Measurements from ENCODE around the gene CFAP58.

CFAP58 gene

DNA sequence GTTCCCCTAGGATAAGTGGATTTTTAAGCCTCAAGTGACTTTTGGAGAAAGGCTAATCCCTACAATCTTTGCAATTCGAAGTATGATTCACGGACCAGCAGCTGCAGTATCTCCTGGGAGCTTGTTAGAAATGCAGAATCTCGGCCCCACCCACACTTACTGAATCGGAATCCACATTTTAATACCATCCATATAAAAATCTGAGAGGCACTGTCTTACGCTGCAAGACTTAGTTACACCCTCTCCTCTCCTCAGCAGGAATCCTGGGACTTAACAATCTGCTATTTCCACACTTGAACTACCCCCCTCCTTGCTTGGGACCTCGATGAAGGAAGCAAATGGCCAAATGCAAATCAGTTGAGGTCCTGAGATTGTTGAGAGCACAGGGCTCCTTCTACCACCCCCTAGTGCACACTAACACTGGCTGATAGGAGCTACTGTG lies 36.3 kb upstream of the CFAP58 start:
- TF ChIP-seq RAD21 (IDR thresholded peaks at IDR 0.05; ENCODE audit: low read depth), result no peak
- TF ChIP-seq, protein P1, sequence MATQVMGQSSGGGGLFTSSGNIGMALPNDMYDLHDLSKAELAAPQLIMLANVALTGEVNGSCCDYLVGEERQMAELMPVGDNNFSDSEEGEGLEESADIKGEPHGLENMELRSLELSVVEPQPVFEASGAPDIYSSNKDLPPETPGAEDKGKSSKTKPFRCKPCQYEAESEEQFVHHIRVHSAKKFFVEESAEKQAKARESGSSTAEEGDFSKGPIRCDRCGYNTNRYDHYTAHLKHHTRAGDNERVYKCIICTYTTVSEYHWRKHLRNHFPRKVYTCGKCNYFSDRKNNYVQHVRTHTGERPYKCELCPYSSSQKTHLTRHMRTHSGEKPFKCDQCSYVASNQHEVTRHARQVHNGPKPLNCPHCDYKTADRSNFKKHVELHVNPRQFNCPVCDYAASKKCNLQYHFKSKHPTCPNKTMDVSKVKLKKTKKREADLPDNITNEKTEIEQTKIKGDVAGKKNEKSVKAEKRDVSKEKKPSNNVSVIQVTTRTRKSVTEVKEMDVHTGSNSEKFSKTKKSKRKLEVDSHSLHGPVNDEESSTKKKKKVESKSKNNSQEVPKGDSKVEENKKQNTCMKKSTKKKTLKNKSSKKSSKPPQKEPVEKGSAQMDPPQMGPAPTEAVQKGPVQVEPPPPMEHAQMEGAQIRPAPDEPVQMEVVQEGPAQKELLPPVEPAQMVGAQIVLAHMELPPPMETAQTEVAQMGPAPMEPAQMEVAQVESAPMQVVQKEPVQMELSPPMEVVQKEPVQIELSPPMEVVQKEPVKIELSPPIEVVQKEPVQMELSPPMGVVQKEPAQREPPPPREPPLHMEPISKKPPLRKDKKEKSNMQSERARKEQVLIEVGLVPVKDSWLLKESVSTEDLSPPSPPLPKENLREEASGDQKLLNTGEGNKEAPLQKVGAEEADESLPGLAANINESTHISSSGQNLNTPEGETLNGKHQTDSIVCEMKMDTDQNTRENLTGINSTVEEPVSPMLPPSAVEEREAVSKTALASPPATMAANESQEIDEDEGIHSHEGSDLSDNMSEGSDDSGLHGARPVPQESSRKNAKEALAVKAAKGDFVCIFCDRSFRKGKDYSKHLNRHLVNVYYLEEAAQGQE (IDR thresholded peaks at IDR 0.05; ENCODE audit: low read depth), result no peak
- no peak for TF ChIP-seq ZBTB7A (IDR thresholded peaks at IDR 0.05; ENCODE audit: low read depth)
- TF ChIP-seq CREB1 (IDR thresholded peaks at IDR 0.05; ENCODE audit: low read depth), result no peak
- TF ChIP-seq NFIC (IDR thresholded peaks at IDR 0.05), result no peak
- no peak for TF ChIP-seq EGR1 (IDR thresholded peaks at IDR 0.05)
- TF ChIP-seq, protein P2, sequence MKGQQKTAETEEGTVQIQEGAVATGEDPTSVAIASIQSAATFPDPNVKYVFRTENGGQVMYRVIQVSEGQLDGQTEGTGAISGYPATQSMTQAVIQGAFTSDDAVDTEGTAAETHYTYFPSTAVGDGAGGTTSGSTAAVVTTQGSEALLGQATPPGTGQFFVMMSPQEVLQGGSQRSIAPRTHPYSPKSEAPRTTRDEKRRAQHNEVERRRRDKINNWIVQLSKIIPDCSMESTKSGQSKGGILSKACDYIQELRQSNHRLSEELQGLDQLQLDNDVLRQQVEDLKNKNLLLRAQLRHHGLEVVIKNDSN (IDR thresholded peaks at IDR 0.05), result no peak
- no peak for TF ChIP-seq FOXM1 (IDR thresholded peaks at IDR 0.05; ENCODE audit: borderline replicate concordance, low read depth)
- TF ChIP-seq TCF12 (IDR thresholded peaks at IDR 0.05; ENCODE audit: low read depth), result no peak
- no peak for TF ChIP-seq TAF1 (IDR thresholded peaks at IDR 0.05; ENCODE audit: low read depth)
- no peak for TF ChIP-seq CEBPB (IDR thresholded peaks at IDR 0.05)
- no peak for TF ChIP-seq YY1 (IDR thresholded peaks at IDR 0.05; ENCODE audit: low read depth)
- no peak for TF ChIP-seq TEAD4 (IDR thresholded peaks at IDR 0.05)
- no peak for TF ChIP-seq EP300 (IDR thresholded peaks at IDR 0.05; ENCODE audit: borderline replicate concordance)
- TF ChIP-seq, protein P3, sequence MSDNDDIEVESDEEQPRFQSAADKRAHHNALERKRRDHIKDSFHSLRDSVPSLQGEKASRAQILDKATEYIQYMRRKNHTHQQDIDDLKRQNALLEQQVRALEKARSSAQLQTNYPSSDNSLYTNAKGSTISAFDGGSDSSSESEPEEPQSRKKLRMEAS (IDR thresholded peaks at IDR 0.05), result no peak

DNA sequence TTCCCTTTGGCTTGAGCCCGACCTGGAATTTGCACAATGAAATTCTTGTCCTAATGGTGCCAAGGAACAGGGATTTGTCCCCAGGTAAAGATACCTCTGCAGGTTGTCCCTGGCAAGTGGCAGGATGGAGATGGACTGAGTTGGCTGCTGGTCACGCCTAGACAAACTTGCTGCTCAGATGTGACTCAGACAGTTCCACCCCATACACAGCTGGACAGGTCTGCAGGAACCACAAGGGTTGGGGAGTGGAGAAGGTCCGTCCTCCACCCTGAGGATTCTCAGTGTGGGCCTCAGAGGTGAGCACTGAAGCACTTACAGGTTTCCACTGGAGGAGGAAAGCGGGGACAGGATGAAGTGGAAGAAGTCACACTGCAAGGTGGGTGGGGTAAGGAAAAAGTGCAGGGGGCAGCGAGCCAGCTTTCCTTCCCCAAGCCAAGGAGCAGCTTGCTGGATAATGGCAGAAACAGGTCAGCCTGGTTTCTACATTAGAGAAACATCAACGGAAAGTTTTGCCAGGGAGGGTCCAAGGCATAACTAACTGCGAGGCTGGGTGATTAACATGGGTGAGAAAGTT lies 35.8 kb upstream of the CFAP58 start:
- TF ChIP-seq EP300 (IDR thresholded peaks at IDR 0.05; ENCODE audit: borderline replicate concordance), result no peak

DNA sequence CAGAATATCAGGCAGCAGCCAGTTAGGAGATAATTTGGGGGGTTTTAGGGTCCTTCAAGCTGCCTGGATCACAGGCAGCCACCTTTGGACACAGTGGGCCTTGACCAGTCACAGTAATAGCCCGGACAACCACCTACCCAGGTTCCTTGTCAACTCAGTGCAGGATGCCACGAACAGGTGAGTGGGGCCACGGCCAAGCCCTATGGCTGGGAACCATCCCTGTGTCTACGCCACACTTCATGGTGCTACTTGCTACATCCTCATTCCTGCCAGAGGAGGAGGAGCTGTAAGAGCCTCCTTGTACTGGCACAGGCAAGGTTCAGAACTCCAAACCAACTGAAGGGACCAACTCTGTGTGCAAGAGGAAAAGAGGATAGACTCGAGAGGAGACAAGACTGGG lies 35.3 kb upstream of the CFAP58 start:
- TF ChIP-seq ZBTB7A (IDR thresholded peaks at IDR 0.05; ENCODE audit: low read depth), result no peak
- TF ChIP-seq, protein P2 (IDR thresholded peaks at IDR 0.05), result no peak
- TF ChIP-seq YY1 (IDR thresholded peaks at IDR 0.05; ENCODE audit: low read depth), result no peak
- no peak for TF ChIP-seq TCF12 (IDR thresholded peaks at IDR 0.05; ENCODE audit: low read depth)
- no peak for TF ChIP-seq CEBPB (IDR thresholded peaks at IDR 0.05)
- no peak for TF ChIP-seq TEAD4 (IDR thresholded peaks at IDR 0.05)
- TF ChIP-seq RAD21 (IDR thresholded peaks at IDR 0.05; ENCODE audit: low read depth), result no peak
- TF ChIP-seq EGR1 (IDR thresholded peaks at IDR 0.05), result no peak
- TF ChIP-seq NFIC (IDR thresholded peaks at IDR 0.05), result no peak
- TF ChIP-seq, protein P3 (IDR thresholded peaks at IDR 0.05), result no peak
- no peak for TF ChIP-seq FOXM1 (IDR thresholded peaks at IDR 0.05; ENCODE audit: borderline replicate concordance, low read depth)
- TF ChIP-seq EP300 (IDR thresholded peaks at IDR 0.05; ENCODE audit: borderline replicate concordance), result no peak
- TF ChIP-seq, protein P1 (IDR thresholded peaks at IDR 0.05; ENCODE audit: low read depth), result no peak
- TF ChIP-seq TAF1 (IDR thresholded peaks at IDR 0.05; ENCODE audit: low read depth), result no peak
- TF ChIP-seq CREB1 (IDR thresholded peaks at IDR 0.05; ENCODE audit: low read depth), result no peak

DNA sequence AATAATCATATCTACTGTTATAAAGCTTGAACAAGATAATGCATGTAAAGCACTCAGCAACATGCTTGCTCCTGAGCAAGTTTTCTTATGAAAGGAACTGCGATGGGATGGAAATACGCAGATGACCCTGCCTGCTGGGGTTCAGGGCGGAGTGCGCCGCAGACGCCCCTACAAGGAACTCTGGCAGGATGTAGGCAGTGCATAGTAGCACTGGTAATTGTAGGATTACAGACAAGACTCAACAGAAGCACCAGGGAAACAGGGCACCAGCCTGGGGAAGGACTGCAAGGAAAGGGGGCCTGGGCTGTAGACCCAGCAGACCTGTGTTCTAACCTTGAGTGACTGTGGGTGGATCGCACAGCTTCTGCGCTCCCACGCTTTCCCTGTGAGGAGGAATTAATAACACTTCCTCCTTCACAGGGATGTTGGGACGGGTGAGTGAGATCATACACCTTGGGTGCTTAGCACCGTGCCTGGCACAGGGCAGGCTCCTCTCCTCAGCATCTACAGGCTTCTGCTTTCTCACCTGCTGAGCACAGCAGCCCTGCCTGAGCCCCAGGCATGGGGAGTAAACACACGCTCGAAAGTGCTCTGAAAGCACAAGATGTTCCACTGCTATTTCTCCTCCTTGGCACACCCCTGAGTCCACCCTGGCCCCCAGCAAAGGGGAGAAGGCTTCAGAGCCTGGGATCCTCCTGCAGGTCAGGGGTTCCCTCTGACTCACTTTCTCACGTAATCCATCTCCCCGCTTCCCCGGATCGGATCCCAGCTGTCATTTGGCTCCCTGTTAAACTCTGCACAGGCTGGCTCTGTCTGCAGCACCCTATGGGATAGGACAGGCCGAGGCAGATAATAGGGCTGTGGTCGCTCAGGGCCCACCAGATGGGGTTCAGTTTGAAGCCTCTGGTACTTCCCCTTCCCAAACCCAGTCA lies 34.6 kb upstream of the CFAP58 start:
- TF ChIP-seq, protein P1 (IDR thresholded peaks at IDR 0.05; ENCODE audit: low read depth), result no peak
- TF ChIP-seq EGR1 (IDR thresholded peaks at IDR 0.05) (no peak), CEBPB (IDR thresholded peaks at IDR 0.05) (no peak), TEAD4 (IDR thresholded peaks at IDR 0.05) (no peak), TCF12 (IDR thresholded peaks at IDR 0.05; ENCODE audit: low read depth) (no peak), TAF1 (IDR thresholded peaks at IDR 0.05; ENCODE audit: low read depth) (no peak), NFIC (IDR thresholded peaks at IDR 0.05) (no peak), CREB1 (IDR thresholded peaks at IDR 0.05; ENCODE audit: low read depth) (no peak), ZBTB7A (IDR thresholded peaks at IDR 0.05; ENCODE audit: low read depth) (no peak), RAD21 (IDR thresholded peaks at IDR 0.05; ENCODE audit: low read depth) (no peak)
- TF ChIP-seq, protein P3 (IDR thresholded peaks at IDR 0.05), result no peak
